ENCODE results near the gene KLHL36. TPM values are rescaled to one million over a fixed set of nuclear protein-coding genes. Genes with fewer than 3 reads are reported as not detected.

KLHL36 gene
- total RNA-seq, 6 experiments from 2014 or later: 20.1 to 31.3 (median 21.9) TPM

DNA sequence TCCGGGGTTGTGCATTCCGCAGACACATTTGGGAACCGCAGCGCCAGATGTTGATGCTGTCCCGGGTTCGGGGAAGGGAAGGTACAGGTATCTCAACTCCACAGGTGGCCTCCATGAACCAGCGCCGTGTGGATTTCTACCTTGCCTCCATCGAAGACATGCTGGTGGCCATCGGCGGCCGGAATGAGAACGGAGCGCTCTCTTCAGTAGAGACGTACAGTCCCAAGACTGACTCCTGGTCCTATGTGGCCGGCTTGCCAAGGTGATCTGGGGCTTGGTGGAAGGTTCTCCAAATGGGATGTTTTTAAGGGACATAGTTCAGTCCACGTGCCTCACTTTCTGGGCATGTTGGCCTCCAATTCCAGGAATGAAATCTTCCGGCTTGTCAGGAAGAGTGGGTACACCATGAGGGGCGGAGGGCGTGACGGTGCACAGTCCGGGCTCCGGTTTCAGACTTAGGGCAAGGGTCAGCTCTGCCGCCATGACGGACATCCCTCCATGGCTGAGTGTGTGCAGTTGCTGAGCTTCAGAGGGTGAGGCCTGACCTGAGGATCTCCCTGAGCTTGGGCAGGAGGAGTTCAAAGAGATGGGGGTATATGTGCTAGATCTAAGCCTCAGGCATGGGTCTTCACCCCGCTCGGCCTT, 11.5 kb downstream of the KLHL36 start:
- Histone ChIP-seq H3K9me3 (no peaks in the 10 kb centered on the region), H3K4me1 (peaks cover 0 to 13% (median 5%) of the 10 kb centered on the region in 4 donors), H3K27ac (no peak overlapping the region), H3K4me3 (no peak overlapping the region), H3K27me3 (no peaks in the 10 kb centered on the region), H3K36me3 (peaks cover 0 to 72% (median 48%) of the 10 kb centered on the region in 4 donors)
- intact Hi-C loops (cut with DNase I): no loop called here
- no peak for DNase-seq
- no peak for TF ChIP-seq POLR2A (IDR thresholded peaks at IDR 0.05)
- TF ChIP-seq, protein P1, sequence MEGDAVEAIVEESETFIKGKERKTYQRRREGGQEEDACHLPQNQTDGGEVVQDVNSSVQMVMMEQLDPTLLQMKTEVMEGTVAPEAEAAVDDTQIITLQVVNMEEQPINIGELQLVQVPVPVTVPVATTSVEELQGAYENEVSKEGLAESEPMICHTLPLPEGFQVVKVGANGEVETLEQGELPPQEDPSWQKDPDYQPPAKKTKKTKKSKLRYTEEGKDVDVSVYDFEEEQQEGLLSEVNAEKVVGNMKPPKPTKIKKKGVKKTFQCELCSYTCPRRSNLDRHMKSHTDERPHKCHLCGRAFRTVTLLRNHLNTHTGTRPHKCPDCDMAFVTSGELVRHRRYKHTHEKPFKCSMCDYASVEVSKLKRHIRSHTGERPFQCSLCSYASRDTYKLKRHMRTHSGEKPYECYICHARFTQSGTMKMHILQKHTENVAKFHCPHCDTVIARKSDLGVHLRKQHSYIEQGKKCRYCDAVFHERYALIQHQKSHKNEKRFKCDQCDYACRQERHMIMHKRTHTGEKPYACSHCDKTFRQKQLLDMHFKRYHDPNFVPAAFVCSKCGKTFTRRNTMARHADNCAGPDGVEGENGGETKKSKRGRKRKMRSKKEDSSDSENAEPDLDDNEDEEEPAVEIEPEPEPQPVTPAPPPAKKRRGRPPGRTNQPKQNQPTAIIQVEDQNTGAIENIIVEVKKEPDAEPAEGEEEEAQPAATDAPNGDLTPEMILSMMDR (IDR thresholded peaks at IDR 0.05): no peak
- WGBS (ENCODE audit: insufficient coverage, low coverage, low lambda C conversion rate, missing lambda C conversion rate): 98% methylated on average over 8 of the region's 27 CpGs
- ATAC-seq: no peak

DNA sequence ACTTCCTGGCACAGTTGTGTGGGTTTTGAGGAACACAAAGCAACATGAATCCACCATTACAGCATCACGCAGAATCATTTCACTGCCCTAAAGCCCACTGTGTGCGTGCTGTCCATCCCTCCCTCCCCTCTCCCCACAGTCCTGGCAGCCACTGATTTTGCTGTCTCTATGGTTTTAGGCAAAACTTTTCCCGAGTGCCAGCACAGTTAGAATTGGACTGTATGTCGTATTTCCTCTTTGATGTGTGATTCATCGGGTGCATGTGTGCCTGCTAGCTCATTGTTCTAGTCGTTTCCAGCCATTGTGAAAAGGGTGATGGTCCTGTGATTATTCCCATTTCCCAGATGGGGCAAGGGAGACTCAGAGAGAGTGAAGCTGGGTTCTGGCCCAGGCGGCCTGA, 12.7 kb downstream of the KLHL36 start:
- intact Hi-C loops (cut with DNase I): no loop called here
- Histone ChIP-seq H3K36me3 (peaks cover 0 to 70% (median 49%) of the 10 kb centered on the region in 4 donors), H3K4me1 (peaks cover 0 to 13% (median 5%) of the 10 kb centered on the region in 4 donors), H3K27me3 (no peaks in the 10 kb centered on the region), H3K9me3 (no peaks in the 10 kb centered on the region), H3K27ac (no peak overlapping the region), H3K4me3 (no peak overlapping the region)
- DNase-seq (no peak), ATAC-seq (no peak)
- WGBS (ENCODE audit: insufficient coverage, low coverage, low lambda C conversion rate, missing lambda C conversion rate): 73% methylated on average over 6 of the region's 7 CpGs
- TF ChIP-seq POLR2A (IDR thresholded peaks at IDR 0.05): no peak
- TF ChIP-seq, protein P1 (IDR thresholded peaks at IDR 0.05): no peak

DNA sequence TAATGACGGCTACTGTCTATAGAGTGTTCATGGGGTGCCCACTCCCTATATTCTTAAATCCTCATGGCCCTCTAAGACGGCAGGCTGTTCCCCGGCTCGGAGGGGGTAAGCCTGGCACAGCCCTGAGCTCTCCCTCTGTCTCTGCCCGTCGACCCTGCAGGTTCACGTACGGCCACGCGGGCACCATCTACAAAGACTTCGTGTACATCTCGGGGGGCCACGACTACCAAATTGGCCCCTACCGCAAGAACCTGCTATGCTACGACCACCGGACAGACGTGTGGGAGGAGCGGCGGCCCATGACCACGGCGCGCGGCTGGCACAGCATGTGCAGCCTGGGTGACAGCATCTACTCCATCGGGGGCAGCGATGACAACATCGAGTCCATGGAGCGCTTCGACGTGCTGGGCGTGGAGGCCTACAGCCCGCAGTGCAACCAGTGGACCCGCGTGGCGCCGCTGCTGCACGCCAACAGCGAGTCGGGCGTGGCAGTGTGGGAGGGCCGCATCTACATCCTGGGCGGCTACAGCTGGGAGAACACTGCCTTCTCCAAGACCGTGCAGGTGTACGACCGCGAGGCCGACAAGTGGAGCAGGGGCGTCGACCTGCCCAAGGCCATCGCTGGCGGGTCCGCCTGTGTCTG, 13.2 kb downstream of the KLHL36 start:
- no peaks in the 10 kb centered on the region for H3K27me3 ChIP-seq
- no peak overlapping the region for H3K4me3 ChIP-seq
- peaks cover 0 to 70% (median 49%) of the 10 kb centered on the region in 4 donors for H3K36me3 ChIP-seq
- no peaks in the 10 kb centered on the region for H3K9me3 ChIP-seq
- 97% methylated on average over 6 of the region's 51 CpGs for WGBS (ENCODE audit: insufficient coverage, low coverage, low lambda C conversion rate, missing lambda C conversion rate)
- intact Hi-C loops (cut with DNase I): no loop called here
- no peak for DNase-seq
- H3K27ac ChIP-seq: no peak overlapping the region
- peaks cover 0 to 13% (median 5%) of the 10 kb centered on the region in 4 donors for H3K4me1 ChIP-seq
- ATAC-seq: no peak
- TF ChIP-seq POLR2A (IDR thresholded peaks at IDR 0.05): no peak
- TF ChIP-seq, protein P1 (IDR thresholded peaks at IDR 0.05): no peak

DNA sequence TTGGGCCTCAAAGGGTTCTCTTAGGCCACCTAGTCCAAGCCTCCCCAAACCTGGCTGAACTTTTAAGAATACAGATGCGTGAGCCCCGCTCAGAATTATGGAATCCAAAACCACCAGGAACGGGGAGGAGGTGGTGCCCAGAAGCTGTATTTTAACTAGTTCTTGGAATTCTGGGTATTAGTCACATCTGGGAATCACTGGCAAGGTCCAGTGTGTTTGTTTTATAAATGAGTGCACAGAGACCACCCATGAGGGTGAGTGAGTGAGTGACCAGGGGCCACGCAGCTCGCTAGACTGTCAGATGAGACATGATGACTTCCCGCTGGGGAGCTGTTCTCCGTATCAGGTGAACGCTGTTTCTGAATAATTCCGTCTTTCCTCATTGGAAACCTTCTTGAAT, 14.2 kb downstream of the KLHL36 start:
- Histone ChIP-seq H3K36me3 (peaks cover 0 to 61% (median 43%) of the 10 kb centered on the region in 4 donors), H3K9me3 (no peaks in the 10 kb centered on the region), H3K4me3 (no peak overlapping the region), H3K4me1 (peaks cover 0 to 13% (median 5%) of the 10 kb centered on the region in 4 donors), H3K27ac (no peak overlapping the region), H3K27me3 (no peaks in the 10 kb centered on the region)
- no peak for DNase-seq
- 100% methylated on average over 6 of the region's 9 CpGs for WGBS (ENCODE audit: insufficient coverage, low coverage, low lambda C conversion rate, missing lambda C conversion rate)
- TF ChIP-seq, protein P1 (IDR thresholded peaks at IDR 0.05): no peak
- no peak for TF ChIP-seq POLR2A (IDR thresholded peaks at IDR 0.05)
- intact Hi-C loops (cut with DNase I): no loop called here
- no peak for ATAC-seq

All from right lobe of liver (tissue), 6 donors.